GM12878 (cell line): Measurements from ENCODE around the gene PRSS1.

ENCODE experiments used
- BHLHE40 ChIP-seq, 2 experiments: fragments of 450-650 bp in 1 of 2; IDR thresholded peaks; 2 replicates each; pipeline ENCODE4 v1.6.1; 2011 to 2017; ENCODE audit warnings: low read depth in 2 of 2, borderline replicate concordance in 1 of 2, improper control_type of control experiment in 1 of 2, low read length in 1 of 2, mild to moderate bottlenecking in 1 of 2
- CTCF ChIP-seq, 3 experiments: IDR thresholded peaks in 2 of 3; conservative IDR thresholded peaks in 1 of 3; 2 replicates each; pipeline ENCODE4 v1.5.1; 2011; ENCODE audit warnings: low read depth in 3 of 3, low read length in 3 of 3, mild to moderate bottlenecking in 3 of 3, control low read depth in 2 of 3, moderate library complexity in 2 of 3, inconsistent platforms in 1 of 3, mixed read lengths in 1 of 3; ENCODE audit not compliant: control insufficient read depth in 2 of 3, insufficient read depth in 1 of 3; ENCODE audit errors: extremely low read depth in 1 of 3
- MAX ChIP-seq: IDR thresholded peaks from 2 replicates; pipeline ENCODE4 v1.6.1; 2012; ENCODE audit warnings: low read depth, low read length, improper control_type of control experiment
- MXI1 ChIP-seq: fragments of 150-350 bp; IDR thresholded peaks from 2 replicates; pipeline ENCODE4 v1.6.1; 2011; ENCODE audit warnings: low read depth, mild to moderate bottlenecking, inconsistent platforms, low read length, improper control_type of control experiment
- ZZZ3 ChIP-seq: IDR thresholded peaks from 2 replicates; pipeline ENCODE4 v1.6.1; 2011; ENCODE audit warnings: low read depth; ENCODE audit not compliant: control insufficient read depth, insufficient read length
- TF ChIP-seq, protein P1 (sequence below): fragments of 450-650 bp; IDR thresholded peaks from 2 replicates; pipeline ENCODE4 v1.6.1; 2018; ENCODE audit warnings: mild to moderate bottlenecking, low read depth, moderate library complexity; ENCODE audit not compliant: partially characterized antibody

DNA sequence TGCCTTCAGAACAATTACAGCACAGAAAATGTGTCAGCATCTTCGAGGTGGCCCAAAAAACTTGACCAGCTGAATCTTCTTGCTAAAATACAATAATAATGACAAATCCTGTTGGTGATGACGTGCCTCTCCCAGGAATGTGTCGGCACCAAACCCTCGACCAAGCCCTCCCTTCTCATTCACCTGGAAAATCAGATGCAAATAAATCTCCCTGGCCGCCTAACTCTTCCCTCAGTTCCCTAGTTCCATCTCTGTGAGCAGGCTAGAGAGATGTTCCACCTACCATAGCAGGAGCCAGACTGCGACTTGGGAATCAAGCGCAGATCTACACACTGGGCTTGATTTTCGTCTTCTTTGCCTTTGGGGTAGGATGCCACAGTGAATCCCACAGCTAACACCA is 4.1 kb downstream of the PRSS1 start:
- TF ChIP-seq MAX: no peak
- TF ChIP-seq MXI1: no peak
- TF ChIP-seq CTCF (IDR thresholded peaks at IDR 0.05 in 2 of 3, conservative IDR thresholded peaks at IDR 0.05 in 1 of 3; ENCODE audit: control insufficient read depth in 2 of 3, extremely low read depth in 1 of 3, insufficient read depth in 1 of 3, low read depth in 3 of 3, low read length in 3 of 3): no peak
- TF ChIP-seq, protein P1, sequence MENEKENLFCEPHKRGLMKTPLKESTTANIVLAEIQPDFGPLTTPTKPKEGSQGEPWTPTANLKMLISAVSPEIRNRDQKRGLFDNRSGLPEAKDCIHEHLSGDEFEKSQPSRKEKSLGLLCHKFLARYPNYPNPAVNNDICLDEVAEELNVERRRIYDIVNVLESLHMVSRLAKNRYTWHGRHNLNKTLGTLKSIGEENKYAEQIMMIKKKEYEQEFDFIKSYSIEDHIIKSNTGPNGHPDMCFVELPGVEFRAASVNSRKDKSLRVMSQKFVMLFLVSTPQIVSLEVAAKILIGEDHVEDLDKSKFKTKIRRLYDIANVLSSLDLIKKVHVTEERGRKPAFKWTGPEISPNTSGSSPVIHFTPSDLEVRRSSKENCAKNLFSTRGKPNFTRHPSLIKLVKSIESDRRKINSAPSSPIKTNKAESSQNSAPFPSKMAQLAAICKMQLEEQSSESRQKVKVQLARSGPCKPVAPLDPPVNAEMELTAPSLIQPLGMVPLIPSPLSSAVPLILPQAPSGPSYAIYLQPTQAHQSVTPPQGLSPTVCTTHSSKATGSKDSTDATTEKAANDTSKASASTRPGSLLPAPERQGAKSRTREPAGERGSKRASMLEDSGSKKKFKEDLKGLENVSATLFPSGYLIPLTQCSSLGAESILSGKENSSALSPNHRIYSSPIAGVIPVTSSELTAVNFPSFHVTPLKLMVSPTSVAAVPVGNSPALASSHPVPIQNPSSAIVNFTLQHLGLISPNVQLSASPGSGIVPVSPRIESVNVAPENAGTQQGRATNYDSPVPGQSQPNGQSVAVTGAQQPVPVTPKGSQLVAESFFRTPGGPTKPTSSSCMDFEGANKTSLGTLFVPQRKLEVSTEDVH: no peak
- TF ChIP-seq BHLHE40 (IDR thresholded peaks at IDR 0.05; ENCODE audit: borderline replicate concordance in 1 of 2, low read depth in 2 of 2, low read length in 1 of 2): no peak
- no peak for TF ChIP-seq ZZZ3
